Left hindlimb (tissue), 1 donor: ENCODE measurements around the gene TGFBR1.

Source experiments
- DNase-seq: peaks from one replicate; pipeline ENCODE4 v3.0.0-alpha.2; 2018

TGFBR1 gene

GRCh38 chr9:99104459-99105151 lies at the start of gene TGFBR1:
Gene TGFBR1 (plus strand): TSS chr9:99105113. CDS start chr9:99105206, 93 bp downstream.
- DNase-seq, result peak; percentile 96

DNA sequence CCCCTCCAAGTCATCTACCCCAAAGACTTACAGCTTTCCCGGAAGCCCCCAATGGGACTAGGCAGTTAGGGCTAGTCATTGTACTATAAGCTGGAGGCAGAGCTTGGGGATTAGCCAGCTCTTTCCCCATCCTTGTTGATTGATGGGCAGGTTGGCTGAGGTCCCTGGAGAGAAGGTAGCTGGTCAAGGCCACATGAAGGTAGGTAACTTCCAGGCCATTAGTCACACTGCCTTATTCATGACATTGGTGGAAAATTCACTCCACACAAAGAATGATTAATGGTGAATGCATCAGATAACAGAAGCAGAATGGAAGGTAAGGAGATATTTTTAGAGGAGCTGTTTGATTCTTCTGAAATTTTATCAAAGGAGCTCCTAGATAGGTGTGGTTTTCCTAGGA lies 49.5 kb upstream of the TGFBR1 start:
- no peak for DNase-seq

- no peak for DNase-seq
Measured at GRCh38 chr9:99056186-99056585, 48.7 kb upstream of the TGFBR1 start.

- no peak for DNase-seq
Measured at GRCh38 chr9:99056886-99057664, 47.8 kb upstream of the TGFBR1 start.

DNA sequence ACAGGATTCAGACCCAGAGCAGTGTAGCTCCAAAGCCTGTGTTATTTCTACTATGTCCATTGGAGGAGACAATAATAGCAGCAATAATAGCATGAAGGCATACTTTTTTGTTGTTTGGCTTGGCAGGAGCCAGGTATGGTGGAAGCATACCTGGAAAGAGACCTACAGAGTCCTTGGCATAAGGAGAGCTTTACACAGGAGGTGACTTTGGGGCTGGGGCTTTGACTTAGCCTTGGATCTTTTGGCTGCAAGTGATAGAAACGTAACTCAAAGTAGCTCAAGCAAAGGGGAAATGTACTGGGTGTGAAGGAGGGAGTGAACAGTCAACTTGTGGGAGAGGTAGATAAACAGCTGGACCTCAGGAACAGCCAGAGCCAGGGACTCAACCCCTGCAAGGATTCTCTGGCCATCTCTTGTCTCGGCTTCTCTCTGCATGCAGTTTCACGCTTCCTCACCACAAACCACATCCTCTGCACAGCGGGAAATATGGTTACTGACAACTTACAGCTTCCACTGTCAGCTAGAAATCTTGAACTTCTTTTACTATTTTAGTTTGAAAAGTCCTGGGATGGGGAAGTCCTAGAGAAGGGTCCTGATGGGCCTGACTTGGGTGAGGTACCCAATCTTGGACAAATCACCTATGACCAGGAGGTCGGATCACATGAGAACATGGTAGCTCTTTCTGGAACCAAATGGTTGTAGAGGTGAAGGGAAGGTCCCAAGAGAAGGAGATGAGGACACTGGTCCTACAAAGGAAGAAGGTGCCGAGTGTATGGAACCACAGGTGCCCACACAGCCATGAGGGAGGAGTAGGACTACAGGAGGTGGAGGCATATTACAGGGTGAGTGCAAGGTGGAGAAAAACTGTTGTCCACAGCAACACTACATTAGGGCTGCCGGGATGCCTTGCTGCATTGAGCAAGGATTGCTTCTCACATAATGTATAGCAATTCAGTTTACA lies 47.0 kb upstream of the TGFBR1 start:
- DNase-seq, result peak; percentile 52

GRCh38 chr9:99058964-99059921 lies 45.7 kb upstream of the TGFBR1 start:
- no peak for DNase-seq

- DNase-seq, result no peak
Measured at GRCh38 chr9:99060621-99061020, 44.3 kb upstream of the TGFBR1 start.

DNA sequence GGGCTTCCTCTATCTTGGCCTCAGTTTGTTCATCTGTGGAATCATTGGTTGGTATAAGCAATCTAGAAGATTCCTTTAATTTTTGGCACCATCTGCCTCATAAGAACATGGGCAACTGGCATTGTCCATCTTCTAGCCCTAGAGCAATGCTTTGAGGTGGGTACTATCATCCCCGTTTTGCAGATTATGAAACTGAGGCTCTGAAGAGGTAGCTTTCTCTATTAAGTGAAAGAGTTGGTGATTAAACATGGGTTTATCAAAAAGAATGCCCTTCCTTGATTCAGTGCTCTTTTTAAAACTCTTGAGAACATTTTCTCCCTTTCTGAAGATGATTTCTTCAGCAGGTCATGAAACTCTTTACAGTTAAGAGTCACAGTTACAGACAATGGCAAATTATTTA lies 42.4 kb upstream of the TGFBR1 start:
- DNase-seq, result no peak

- DNase-seq, result no peak
Measured at GRCh38 chr9:99063522-99063921, 41.4 kb upstream of the TGFBR1 start.

DNA sequence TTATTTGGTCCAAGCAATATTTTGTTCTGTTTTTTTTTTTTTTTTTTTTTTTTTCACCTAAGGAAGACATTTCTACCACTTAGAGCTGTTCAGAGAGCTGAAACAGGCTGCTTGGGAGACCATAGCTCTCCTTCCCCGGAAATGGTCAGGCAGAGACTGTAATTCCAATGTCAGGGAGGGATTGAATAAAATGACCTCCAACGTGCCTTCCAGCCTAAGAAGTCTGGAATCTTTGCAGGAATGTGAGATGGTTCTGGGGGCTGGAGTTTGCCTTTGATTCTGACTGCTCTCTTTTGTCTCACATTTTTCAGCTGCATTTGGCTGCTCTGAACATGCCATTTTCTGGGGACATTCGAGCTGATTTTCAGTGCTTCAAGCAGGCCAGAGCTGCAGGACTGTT lies 38.3 kb upstream of the TGFBR1 start:
- no peak for DNase-seq

DNA sequence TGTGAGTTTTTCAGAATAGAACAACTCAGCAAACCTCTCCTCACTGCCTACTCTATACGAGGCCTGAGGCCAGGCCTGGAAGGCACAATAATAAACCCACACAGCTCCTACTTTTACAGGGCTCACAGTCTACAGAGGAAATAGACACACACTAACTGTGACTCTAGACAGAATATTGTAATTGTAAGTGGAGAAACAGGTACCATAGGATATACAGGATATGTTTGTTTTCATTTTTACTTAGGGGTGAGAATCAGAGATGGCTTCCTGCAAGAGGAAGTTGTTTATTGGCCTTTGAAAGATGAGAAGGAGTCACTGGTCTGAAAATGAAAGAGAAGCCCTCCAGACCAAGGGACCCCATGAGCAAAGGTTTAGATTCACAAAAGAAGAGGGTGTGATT lies 35.8 kb upstream of the TGFBR1 start:
- no peak for DNase-seq

- no peak for DNase-seq
Measured at GRCh38 chr9:99069546-99069945, 35.4 kb upstream of the TGFBR1 start.

DNA sequence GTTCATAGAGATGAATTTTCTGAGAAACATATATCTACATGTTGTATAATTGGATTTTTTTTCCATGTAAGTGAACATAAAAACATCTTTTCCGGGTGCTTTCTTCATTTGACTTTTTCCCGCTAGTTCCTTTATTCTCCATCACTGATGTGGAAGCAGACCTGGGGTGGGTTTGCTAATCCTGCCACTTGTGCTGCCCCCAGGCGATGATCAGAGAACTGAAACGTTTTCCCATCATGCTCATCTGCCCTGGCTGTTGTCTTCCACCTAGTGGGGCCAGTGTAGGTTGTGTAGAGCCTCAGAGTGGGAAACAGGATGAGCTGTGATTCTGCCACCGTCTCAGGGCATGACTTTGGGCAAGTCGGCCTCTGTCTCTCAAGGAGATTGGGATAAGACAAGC lies 34.2 kb upstream of the TGFBR1 start:
- no peak for DNase-seq

DNA sequence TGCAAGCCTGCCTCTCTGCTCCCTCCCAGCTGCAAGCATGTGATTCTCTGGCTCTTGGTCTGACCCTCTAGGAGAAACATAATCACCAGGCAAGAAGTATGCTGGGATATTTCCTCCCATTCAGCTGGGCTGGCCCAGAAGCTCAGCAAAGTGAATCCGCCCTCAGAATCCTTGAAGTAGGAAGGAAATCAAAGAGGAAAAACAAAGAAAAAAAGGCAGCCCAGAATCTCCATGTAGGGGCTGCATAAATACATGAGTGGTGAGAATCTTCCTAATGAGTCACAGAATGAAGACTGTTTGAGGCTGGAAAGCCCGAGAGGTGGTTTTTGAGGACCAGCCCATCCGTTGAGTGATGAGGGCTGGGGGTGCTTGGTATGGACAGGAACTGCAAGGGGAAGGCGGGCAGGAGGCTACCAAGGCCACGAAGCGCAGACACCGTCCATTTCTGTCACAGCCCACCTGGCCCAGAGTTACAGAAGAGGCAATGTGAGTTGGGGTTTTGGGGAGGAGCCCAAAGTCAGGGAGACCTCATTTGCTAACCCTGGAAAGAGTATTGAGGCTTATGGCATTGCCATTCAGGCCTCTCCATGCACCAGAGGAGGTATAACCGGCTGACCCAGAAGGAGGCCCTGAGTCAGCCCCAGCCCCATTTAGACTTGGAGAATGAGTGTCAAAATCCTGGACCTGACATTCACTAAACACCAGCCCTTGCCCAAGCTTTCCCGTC lies 33.4 kb upstream of the TGFBR1 start:
- no peak for DNase-seq

GRCh38 chr9:99072040-99072394 lies 32.9 kb upstream of the TGFBR1 start:
- DNase-seq, result no peak

DNA sequence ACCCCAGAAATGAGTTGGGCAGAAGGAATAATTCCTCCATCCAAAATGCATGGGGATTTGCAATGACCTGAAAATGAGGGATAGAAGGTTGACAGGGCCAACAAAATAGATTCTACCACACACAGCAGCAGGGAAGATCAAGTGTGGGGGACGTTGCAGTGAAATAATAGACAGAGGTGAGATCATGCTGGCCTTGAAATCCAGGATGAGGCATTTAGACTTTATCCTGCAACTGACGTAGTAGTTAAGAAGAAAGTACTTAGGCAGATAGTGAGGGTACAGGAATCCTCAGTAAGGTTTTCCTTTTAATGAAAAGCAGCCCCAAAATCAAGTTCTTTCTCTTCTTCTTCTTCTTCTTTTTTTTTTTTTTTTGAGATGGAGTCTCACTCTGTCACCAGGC lies 31.6 kb upstream of the TGFBR1 start:
- DNase-seq, result no peak

GRCh38 chr9:99073985-99074901 lies 30.7 kb upstream of the TGFBR1 start:
- DNase-seq, result no peak

- no peak for DNase-seq
Measured at GRCh38 chr9:99074902-99075245, 30.0 kb upstream of the TGFBR1 start.

- no peak for DNase-seq
Measured at GRCh38 chr9:99075246-99075912, 29.5 kb upstream of the TGFBR1 start.

DNA sequence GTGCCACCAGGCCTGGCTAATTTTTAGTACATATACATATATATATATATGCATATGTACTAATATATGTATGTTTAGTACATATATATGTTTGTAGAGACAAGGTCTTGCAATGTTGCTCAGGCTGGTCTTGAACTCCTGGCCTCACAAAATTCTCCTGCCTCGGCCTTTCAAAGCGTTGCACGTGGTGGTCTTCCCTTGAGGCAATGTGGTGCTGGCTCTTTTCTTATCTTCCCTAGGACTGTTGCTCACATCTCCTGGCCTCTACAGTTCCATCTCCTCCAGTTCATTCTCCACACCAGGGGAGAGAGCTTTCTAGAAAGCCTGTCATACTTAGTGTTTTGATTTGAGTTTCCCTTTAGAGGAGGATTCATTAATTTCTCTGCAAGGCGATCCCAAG lies 28.9 kb upstream of the TGFBR1 start:
- no peak for DNase-seq
